ENCODE measurements around the gene CFAP61.

DNA sequence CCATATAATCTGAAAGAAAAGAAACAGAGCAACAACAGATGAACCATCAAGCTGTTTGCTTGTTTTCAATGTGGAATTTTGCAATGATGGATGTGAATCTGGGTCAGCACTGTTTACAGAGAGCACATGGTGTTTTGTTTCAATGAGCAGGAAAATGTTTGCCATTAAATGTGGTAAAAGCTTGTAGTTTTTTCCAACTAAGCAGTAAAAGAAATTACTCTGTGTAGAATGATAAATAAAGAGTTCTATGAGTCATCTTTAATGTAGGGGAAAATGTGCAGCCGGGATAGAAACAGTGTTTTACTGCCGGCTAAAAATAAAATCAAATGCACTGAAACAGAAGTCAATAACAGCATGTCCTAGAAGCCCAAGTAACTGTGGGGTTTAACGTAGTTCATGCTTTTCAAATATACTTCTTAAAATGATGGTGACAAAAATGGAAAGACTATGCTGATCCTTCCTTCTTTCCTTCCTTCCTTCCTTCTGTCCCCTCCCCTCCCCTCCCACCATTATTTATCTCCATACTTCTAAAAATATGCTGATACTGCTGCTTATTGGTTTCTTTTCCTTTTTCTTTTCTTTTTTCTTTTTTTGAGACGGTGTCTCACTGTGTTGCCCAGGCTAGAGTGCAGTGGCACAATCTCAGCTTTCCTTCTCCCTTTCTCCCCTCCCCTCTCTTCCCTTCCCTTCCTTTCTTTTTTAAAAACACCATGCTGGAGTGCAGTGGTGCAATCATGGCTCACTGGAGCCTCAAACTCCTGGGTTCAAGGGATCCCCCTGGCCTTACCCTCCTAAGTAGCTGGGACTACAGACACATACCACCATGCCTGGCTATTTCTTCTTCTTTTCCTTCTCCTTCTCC is 41.5 kb upstream of the CFAP61 start:
- TF ChIP-seq, protein P1, sequence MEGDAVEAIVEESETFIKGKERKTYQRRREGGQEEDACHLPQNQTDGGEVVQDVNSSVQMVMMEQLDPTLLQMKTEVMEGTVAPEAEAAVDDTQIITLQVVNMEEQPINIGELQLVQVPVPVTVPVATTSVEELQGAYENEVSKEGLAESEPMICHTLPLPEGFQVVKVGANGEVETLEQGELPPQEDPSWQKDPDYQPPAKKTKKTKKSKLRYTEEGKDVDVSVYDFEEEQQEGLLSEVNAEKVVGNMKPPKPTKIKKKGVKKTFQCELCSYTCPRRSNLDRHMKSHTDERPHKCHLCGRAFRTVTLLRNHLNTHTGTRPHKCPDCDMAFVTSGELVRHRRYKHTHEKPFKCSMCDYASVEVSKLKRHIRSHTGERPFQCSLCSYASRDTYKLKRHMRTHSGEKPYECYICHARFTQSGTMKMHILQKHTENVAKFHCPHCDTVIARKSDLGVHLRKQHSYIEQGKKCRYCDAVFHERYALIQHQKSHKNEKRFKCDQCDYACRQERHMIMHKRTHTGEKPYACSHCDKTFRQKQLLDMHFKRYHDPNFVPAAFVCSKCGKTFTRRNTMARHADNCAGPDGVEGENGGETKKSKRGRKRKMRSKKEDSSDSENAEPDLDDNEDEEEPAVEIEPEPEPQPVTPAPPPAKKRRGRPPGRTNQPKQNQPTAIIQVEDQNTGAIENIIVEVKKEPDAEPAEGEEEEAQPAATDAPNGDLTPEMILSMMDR (IDR thresholded peaks at IDR 0.05): no peak
- TF ChIP-seq POLR2A (IDR thresholded peaks at IDR 0.05): no peak
